ENCODE data around the gene ASCC2.

Gene ASCC2, protein sequence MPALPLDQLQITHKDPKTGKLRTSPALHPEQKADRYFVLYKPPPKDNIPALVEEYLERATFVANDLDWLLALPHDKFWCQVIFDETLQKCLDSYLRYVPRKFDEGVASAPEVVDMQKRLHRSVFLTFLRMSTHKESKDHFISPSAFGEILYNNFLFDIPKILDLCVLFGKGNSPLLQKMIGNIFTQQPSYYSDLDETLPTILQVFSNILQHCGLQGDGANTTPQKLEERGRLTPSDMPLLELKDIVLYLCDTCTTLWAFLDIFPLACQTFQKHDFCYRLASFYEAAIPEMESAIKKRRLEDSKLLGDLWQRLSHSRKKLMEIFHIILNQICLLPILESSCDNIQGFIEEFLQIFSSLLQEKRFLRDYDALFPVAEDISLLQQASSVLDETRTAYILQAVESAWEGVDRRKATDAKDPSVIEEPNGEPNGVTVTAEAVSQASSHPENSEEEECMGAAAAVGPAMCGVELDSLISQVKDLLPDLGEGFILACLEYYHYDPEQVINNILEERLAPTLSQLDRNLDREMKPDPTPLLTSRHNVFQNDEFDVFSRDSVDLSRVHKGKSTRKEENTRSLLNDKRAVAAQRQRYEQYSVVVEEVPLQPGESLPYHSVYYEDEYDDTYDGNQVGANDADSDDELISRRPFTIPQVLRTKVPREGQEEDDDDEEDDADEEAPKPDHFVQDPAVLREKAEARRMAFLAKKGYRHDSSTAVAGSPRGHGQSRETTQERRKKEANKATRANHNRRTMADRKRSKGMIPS

DNA sequence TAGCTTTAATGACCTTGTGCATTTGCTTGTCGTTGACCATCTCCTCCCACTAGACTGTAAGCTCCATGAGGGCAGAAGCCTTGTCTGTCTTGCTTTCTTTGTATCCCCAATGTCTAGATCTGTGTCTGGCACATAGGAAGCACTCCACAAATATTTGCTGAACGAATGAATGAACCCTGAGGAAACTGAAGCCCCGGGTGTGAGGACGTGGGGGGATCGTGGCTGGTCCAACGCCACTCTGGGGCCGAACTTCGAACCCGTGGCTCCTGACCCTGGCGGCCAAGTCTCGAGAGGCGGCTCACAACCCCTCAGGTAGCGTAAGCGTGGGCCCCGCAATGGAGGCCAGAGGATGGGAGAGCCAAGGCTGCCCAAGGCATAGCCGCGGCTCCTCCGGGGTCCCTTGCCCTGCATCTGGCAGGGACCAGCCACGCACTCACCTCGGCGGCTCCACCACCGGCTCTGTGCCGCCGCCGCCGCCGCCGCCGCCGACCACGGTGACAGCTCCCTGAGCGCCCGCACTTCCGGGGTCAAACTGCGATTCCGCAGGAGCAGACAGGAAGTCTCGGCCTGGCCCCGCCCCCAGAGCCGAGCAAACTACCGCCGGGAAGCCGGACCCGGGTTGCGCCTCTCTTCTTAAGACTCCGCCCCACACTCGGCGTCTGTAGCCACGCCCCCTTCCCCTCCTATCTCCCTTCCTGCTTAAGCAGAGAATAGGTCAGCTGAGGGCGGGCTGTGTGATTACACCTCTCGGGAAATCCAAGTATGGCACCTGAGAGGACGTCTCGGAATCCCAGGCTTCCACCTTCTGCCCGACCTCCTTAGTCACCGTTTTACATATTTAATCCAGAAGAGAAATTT, at the start of gene ASCC2:
TSS of gene ASCC2 (minus strand) at position 534 of the 858 bp plus-strand sequence. CDS start 5,949 bp downstream, outside the sequence.
- in situ Hi-C loops (cut with MboI; ENCODE audit: low sequenced_read_pairs, unreplicated experiment) = no loop called here
- TF ChIP-seq, protein P1, sequence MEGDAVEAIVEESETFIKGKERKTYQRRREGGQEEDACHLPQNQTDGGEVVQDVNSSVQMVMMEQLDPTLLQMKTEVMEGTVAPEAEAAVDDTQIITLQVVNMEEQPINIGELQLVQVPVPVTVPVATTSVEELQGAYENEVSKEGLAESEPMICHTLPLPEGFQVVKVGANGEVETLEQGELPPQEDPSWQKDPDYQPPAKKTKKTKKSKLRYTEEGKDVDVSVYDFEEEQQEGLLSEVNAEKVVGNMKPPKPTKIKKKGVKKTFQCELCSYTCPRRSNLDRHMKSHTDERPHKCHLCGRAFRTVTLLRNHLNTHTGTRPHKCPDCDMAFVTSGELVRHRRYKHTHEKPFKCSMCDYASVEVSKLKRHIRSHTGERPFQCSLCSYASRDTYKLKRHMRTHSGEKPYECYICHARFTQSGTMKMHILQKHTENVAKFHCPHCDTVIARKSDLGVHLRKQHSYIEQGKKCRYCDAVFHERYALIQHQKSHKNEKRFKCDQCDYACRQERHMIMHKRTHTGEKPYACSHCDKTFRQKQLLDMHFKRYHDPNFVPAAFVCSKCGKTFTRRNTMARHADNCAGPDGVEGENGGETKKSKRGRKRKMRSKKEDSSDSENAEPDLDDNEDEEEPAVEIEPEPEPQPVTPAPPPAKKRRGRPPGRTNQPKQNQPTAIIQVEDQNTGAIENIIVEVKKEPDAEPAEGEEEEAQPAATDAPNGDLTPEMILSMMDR (IDR thresholded peaks at IDR 0.05; ENCODE audit: borderline replicate concordance, control extremely low read depth, extremely low read depth, insufficient read depth, missing control alignments) = no peak
- DNase-seq (ENCODE audit: low spot score) = peak; percentile 99

DNA sequence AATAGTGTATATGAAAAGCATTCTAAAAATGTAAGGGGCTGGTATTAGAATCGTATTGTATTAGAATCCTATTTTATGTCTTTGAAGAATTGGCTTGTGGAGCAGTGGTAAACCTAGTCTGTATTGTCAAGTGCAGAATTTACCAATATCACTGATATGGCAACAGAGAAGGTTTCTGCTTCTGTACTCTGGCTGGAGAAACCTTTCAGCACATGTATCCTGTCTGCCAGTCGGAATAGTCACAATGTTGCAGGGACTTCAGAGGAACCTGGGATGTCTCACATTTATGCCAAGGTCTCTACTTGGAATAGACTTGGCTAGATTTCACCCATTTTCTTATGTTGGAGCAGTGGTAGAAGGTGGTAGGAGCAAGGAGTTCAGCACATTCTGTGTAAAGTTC, 49.3 kb upstream of the ASCC2 start:
- in situ Hi-C loops (cut with MboI; ENCODE audit: low sequenced_read_pairs, unreplicated experiment) = no loop called here
- DNase-seq (ENCODE audit: low spot score) = no peak
- TF ChIP-seq, protein P1 (IDR thresholded peaks at IDR 0.05; ENCODE audit: borderline replicate concordance, control extremely low read depth, extremely low read depth, insufficient read depth, missing control alignments) = no peak

DNA sequence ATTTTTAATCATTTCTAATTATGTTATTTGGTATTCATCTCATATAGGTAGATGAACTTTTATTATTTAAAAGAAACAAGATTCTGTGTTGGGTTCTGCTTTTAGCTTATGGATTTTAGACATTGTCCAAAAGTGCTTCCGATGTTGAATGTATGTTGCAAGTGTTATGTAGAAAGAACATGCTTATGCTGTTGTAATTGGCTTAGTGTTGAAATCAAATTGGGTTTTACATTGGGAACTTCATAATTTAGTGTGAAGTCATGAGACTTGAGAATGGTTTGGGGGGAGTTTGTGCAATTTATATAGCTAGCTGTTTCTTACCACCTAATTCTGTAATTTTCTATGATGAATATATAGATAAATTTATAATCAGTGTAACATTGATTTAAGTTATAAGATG, 48.5 kb upstream of the ASCC2 start:
- TF ChIP-seq, protein P1 (IDR thresholded peaks at IDR 0.05; ENCODE audit: borderline replicate concordance, control extremely low read depth, extremely low read depth, insufficient read depth, missing control alignments) = no peak
- in situ Hi-C loops (cut with MboI; ENCODE audit: low sequenced_read_pairs, unreplicated experiment) = no loop called here
- no peak for DNase-seq (ENCODE audit: low spot score)

DNA sequence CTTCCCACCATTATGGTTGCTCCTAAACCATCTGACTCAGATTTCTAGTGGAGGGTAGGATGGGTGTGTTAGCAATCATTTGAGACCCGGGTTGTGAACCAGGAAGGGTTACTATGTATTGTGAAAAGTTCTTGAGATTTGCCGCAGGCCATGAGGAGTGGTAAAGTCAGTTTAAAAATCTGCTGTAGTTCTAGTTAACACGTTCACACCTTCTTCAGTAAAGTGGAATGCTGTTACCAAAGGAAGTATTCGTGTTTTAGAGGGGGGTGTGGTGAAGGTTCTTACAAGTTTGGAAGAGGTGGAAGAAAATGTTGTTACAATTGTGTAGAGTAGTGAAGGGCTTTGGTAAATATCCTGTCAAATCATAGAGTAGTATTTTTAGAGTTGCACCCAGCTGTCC, 47.5 kb upstream of the ASCC2 start:
- TF ChIP-seq, protein P1 (IDR thresholded peaks at IDR 0.05; ENCODE audit: borderline replicate concordance, control extremely low read depth, extremely low read depth, insufficient read depth, missing control alignments) = no peak
- in situ Hi-C loops (cut with MboI; ENCODE audit: low sequenced_read_pairs, unreplicated experiment) = no loop called here
- no peak for DNase-seq (ENCODE audit: low spot score)

DNA sequence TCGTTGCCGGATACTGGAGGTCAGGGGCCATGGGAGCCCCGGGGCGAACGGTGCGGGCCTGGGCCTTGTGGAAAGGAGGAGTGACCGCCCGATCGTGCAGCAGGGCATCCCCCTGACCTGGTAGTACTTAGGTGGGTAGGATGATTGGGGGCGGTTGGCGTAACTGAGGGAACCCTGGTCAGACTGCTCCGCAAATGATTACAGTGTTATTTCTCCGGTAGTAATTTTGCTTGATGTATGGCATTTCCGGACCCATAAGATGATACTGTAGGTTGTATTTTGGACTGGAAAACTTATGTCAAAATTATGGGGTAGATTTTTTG, 45.7 kb upstream of the ASCC2 start:
- in situ Hi-C loops (cut with MboI; ENCODE audit: low sequenced_read_pairs, unreplicated experiment) = no loop called here
- DNase-seq (ENCODE audit: low spot score) = no peak
- TF ChIP-seq, protein P1 (IDR thresholded peaks at IDR 0.05; ENCODE audit: borderline replicate concordance, control extremely low read depth, extremely low read depth, insufficient read depth, missing control alignments) = no peak
